Right cardiac atrium (tissue), 5 donors: ENCODE data around the gene TSSC4. TPM values are rescaled to one million over a fixed set of nuclear protein-coding genes. Genes with fewer than 3 reads are reported as not detected.
A peak's percentile ranks its signal among the peaks of the same experiment; 100 is the strongest.

Source experiments
- ATAC-seq, 2 donors: fragments of 200-7000 bp; cut with Tn5 transposase; one replicate each; pipeline versions ENCODE4 v1.8.0 to v1.9.1; 2020; ENCODE audit warnings: moderate library complexity in 2 of 2, mild to moderate bottlenecking in 1 of 2
- DNase-seq, 3 donors: peaks; one replicate each; pipeline ENCODE4 v3.0.0-alpha.2; 2020
- H3K27ac ChIP-seq: one replicate; pipeline ENCODE4 v1.5.1; 2013; ENCODE audit warnings: mild to moderate bottlenecking, low read length, control low read depth, moderate library complexity
- H3K27me3 ChIP-seq: one replicate; pipeline ENCODE4 v1.6.1; 2013; ENCODE audit not compliant: control insufficient read depth, insufficient read depth
- H3K4me1 ChIP-seq: one replicate; pipeline ENCODE4 v1.6.1; 2013; ENCODE audit warnings: low read length; ENCODE audit not compliant: control insufficient read depth, insufficient read depth
- H3K4me3 ChIP-seq: one replicate; pipeline ENCODE4 v1.5.1; 2013; ENCODE audit warnings: low read length, control low read depth
- H3K9me3 ChIP-seq: one replicate; pipeline ENCODE4 v1.6.1; 2013; ENCODE audit warnings: low read length; ENCODE audit not compliant: control insufficient read depth
- WGBS: extraction: QIAGEN DNeasy Blood & Tissue Kit; methylation state at CpG from one replicate; pipeline ENCODE4 v1.1.7; 2013; 5-methylcytosine and 5-hydroxymethylcytosine counted together
- intact Hi-C, 4 donors: fragments of 100-400 bp; cut with DNase I; formaldehyde crosslinking; loops; one replicate each; pipeline versions ENCODE4 v1.11.0 to v1.14.0; 2022 to 2023
- polyA plus RNA-seq: library from polyadenylated mRNA; stranded (reverse); fragments of 200-250 nt; gene quantifications from one replicate; pipeline ENCODE4 v1.2.3, GENCODE V29; 2013
- total RNA-seq, 4 donors: library from RNA; stranded (reverse); fragmentation: NEBNext Ultra II Directional; extraction: Animal tissue kit (Norgen Biotek cat#: 25700); gene quantifications; one replicate each; pipeline ENCODE4 v1.2.1, GENCODE V29; 2021
- donor health status: healthy with polysubstance abuse.
- donor health status: DM: no; HTN: yes; CAD: no.
- donor health status: DM: no; HTN: no; CAD: no.
- donor health status: DM: no; HTN: yes; CAD: no; lungs with severe emphysema.
- donor health status: DM: yes; HTN: yes; CAD: no.

Gene TSSC4
- total and polyA plus RNA-seq, 5 donors = 30.5 to 50.4 (median 35.4) TPM

DNA sequence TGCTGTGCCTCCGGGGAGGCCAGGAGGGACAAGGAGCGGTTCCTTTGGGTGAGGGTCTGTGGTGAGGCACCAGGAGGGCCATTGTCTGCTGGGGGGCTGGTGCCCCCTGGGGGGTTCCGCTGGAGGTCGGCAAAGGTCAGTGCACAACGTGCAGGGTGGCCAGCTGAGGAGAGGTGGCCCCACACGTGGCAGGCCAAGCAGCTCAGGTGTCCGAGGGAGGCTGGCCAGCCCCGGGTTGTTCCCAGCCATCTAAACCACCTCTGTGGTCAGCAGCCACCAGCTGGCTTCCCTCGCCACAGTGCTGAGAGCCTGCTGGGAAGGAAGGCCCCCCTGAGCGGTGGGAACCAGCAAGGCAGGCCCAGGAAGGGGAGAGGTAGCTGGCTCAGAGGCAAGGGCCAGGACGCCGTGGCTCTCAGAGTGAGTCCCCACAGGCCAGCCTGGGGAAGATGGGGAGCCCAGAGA, 4.2 kb downstream of the TSSC4 start:
- Histone ChIP-seq H3K4me1 (peaks cover 8% of the 10 kb centered on the region), H3K27ac (no peak overlapping the region), H3K4me3 (no peak overlapping the region), H3K27me3 (no peaks in the 10 kb centered on the region), H3K9me3 (no peaks in the 10 kb centered on the region)
- intact Hi-C loops = loop anchor here in 1 of 4 donors (5.0 kb wide), 1 partner anchor 92 kb away; no protein-coding TSS in a partner anchor
- ATAC-seq = no peak
- DNase-seq = no peak
- 63% methylated on average over 12 of the region's 12 CpGs for WGBS

- peaks cover 6% of the 10 kb centered on the region for H3K4me1 ChIP-seq
- DNase-seq (no peak), ATAC-seq (no peak)
- H3K9me3 ChIP-seq = no peaks in the 10 kb centered on the region
- intact Hi-C loops = no loop called here
- WGBS = 90% methylated on average over 14 of the region's 14 CpGs
- no peak overlapping the region for H3K27ac ChIP-seq
- H3K4me3 ChIP-seq = no peak overlapping the region
- no peaks in the 10 kb centered on the region for H3K27me3 ChIP-seq
These were observed 5.9 kb downstream of the TSSC4 start for GRCh38 chr11:2406451-2406850.

- H3K4me1 ChIP-seq = peaks cover 1% of the 10 kb centered on the region
- DNase-seq (no peak), ATAC-seq (no peak)
- no peaks in the 10 kb centered on the region for H3K9me3 ChIP-seq
- H3K27ac ChIP-seq = no peak overlapping the region
- H3K4me3 ChIP-seq = no peak overlapping the region
- H3K27me3 ChIP-seq = no peaks in the 10 kb centered on the region
- 90% methylated on average over 24 of the region's 24 CpGs for WGBS
- intact Hi-C loops = no loop called here
These were observed 6.4 kb downstream of the TSSC4 start for GRCh38 chr11:2406878-2407410.

DNA sequence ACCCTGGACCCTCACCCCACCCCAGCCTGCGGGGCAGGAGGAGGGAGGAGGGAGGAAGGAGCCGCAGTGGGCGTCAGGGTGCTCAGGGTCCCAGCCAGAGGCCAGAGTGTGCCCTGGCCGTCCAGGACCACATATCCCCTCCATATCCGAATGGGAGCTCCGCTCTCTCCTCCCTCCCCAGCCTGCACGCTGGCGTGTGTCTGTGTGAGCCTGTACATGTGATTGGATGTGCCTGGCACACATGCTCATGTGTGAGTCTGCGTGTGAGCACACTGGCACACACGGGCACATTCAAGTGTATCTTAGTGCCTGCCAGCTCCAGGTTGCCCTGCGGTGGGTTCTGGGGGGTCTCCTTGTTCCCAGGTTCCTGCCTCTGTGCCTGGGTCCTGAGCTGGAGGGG, 8.1 kb downstream of the TSSC4 start:
- no peaks in the 10 kb centered on the region for H3K27me3 ChIP-seq
- H3K4me1 ChIP-seq = no peaks in the 10 kb centered on the region
- no peak for ATAC-seq
- intact Hi-C loops = no loop called here
- DNase-seq = no peak
- H3K4me3 ChIP-seq = no peak overlapping the region
- H3K9me3 ChIP-seq = no peaks in the 10 kb centered on the region
- no peak overlapping the region for H3K27ac ChIP-seq
- 80% methylated on average over 11 of the region's 11 CpGs for WGBS

GRCh38 chr11:2409126-2409525, 8.6 kb downstream of the TSSC4 start:
- no peak overlapping the region for H3K4me3 ChIP-seq
- ATAC-seq (no peak), DNase-seq (no peak)
- no peak overlapping the region for H3K27ac ChIP-seq
- H3K4me1 ChIP-seq = no peaks in the 10 kb centered on the region
- no peaks in the 10 kb centered on the region for H3K9me3 ChIP-seq
- no peaks in the 10 kb centered on the region for H3K27me3 ChIP-seq
- intact Hi-C loops = no loop called here
- WGBS = 55% methylated on average over 16 of the region's 16 CpGs

DNA sequence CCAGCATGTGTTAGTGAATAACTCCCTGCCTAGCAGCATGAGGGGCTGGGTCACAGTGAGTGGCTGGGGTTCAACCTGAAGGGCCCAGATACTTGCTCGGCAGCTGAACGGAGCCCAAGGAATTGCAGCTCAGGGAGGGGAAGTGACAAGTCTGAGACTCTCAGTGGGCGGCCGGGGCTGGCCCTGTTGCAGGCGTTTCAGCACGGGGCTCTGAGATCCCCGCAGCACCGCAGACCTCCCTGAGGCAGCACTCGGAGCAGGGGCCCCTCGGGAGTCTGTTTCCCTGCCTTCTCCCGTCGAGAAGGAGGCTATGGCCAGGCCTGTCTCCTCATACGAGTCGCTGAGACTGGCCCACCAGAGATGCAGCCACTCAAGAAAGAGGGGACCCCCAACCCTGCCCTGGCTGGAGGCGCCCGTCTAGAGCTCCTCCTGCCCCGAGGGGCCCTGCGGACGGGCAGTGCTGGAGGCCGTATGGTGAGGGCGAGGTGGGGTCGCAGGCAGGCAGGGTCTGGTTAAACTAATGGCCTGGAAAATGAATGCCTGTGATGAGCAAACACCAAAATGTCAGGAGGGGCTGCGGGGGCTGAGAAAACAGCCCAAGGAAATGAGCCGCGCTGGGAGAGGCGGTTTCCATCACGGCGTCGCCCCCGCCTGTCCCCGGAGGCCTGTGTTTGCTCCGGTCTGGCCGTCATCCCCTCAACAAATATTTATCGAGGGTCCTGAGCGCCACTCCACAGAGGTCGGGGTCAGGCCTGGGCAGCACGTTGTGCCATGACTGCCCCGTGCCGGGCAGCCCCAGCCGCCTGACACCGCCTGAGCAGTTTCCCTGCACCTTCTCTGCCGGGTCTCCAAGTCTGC, 9.3 kb downstream of the TSSC4 start:
- ATAC-seq (no peak), DNase-seq (no peak)
- Histone ChIP-seq H3K4me3 (no peak overlapping the region), H3K27me3 (no peaks in the 10 kb centered on the region), H3K4me1 (no peaks in the 10 kb centered on the region), H3K27ac (no peak overlapping the region), H3K9me3 (no peaks in the 10 kb centered on the region)
- WGBS = 48% methylated on average over 42 of the region's 42 CpGs
- intact Hi-C loops = no loop called here

DNA sequence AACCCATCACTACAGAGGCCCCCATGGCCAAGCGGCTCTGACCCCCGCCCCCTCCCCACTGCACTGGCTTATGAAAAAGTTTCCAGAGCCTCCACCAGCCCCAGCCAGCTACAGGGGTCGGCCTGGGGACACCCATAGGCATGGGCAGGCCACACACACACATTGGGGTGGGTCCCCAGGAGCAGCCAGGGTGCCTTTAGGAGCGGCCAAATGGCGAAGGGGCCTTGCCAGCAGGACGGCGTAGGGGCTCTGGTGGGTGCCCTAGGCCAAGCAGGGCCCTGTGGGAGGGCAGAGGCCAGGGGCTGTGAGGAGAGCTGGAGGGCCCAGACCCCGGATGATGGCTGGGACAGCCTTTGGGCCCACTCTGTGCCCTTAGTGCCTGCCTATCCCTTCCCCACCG, 10.1 kb downstream of the TSSC4 start:
- no peaks in the 10 kb centered on the region for H3K27me3 ChIP-seq
- intact Hi-C loops = no loop called here
- ATAC-seq = no peak
- DNase-seq = peak in 1 of 3 donors; percentile 20
- 87% methylated on average over 9 of the region's 9 CpGs for WGBS
- no peaks in the 10 kb centered on the region for H3K4me1 ChIP-seq
- H3K9me3 ChIP-seq = no peaks in the 10 kb centered on the region
- H3K27ac ChIP-seq = no peak overlapping the region
- H3K4me3 ChIP-seq = no peak overlapping the region

DNA sequence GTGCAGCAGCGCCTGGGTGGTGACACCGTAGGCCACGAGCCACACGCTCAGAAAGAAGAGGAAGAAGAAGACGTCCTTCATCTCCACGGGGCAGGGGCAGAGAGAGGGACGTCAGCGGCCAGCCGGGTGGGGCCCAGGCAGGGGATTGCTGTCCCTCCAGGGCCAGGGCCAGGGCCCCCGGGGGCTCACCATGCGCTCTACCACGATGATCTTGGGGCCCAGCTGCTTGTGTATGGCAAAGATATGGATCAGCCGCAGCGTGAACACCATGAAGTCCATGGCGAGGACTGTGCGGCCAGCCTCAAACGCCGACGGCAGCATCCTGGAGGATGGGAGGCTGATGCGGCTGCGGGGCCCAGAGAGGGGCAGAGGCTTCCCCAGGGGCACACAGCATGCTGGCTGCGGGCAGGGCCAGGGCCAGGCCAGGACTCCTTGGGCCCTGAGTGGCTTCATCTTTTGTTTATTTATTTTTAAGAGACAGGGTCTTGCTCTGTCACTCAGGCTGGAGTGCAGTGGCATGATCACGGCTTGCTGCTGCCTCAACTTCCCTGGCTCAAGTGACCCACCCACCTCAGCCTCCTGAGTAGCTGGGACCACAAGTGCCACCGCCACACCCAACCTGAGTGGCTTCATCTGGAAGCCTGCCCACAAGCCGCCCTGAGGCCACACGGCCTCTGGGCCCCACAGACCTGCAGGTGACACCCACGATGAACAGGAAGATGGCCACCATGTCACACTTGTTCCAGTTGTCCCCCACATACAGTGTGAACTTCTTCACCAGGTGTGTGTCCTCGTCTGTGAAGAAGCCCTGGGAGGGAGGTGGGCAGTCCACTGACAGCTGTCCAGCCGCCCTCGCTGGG, 11.1 kb downstream of the TSSC4 start:
- H3K4me1 ChIP-seq = no peaks in the 10 kb centered on the region
- intact Hi-C loops = no loop called here
- H3K27ac ChIP-seq = no peak overlapping the region
- H3K9me3 ChIP-seq = no peaks in the 10 kb centered on the region
- ATAC-seq = no peak
- H3K4me3 ChIP-seq = no peak overlapping the region
- DNase-seq = peak in 1 of 3 donors; percentile 43
- H3K27me3 ChIP-seq = no peaks in the 10 kb centered on the region
- WGBS = 79% methylated on average over 30 of the region's 30 CpGs

DNA sequence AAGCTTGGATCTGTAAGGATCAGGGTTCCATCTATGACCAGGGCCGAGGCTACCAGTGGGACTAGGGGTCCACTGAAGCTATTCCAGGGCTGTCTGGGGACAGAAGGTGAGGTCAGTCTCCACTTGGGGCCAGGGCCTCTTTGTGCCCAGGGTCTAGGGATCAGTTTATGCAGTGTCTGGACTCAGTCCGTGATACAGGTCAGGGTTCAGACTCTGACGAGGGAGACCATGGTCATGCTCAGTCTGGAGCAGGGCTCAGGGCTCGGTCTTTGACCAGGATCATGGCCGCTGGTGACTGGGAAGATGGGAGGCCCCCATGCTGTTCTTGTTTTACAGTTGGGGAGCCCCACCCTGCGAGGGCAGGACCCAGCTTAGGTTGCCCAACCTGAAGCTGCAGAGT, 11.8 kb downstream of the TSSC4 start:
- intact Hi-C loops = no loop called here
- no peaks in the 10 kb centered on the region for H3K9me3 ChIP-seq
- H3K4me1 ChIP-seq = no peaks in the 10 kb centered on the region
- 85% methylated on average over 6 of the region's 6 CpGs for WGBS
- no peak overlapping the region for H3K27ac ChIP-seq
- H3K27me3 ChIP-seq = no peaks in the 10 kb centered on the region
- DNase-seq (no peak), ATAC-seq (no peak)
- no peak overlapping the region for H3K4me3 ChIP-seq

DNA sequence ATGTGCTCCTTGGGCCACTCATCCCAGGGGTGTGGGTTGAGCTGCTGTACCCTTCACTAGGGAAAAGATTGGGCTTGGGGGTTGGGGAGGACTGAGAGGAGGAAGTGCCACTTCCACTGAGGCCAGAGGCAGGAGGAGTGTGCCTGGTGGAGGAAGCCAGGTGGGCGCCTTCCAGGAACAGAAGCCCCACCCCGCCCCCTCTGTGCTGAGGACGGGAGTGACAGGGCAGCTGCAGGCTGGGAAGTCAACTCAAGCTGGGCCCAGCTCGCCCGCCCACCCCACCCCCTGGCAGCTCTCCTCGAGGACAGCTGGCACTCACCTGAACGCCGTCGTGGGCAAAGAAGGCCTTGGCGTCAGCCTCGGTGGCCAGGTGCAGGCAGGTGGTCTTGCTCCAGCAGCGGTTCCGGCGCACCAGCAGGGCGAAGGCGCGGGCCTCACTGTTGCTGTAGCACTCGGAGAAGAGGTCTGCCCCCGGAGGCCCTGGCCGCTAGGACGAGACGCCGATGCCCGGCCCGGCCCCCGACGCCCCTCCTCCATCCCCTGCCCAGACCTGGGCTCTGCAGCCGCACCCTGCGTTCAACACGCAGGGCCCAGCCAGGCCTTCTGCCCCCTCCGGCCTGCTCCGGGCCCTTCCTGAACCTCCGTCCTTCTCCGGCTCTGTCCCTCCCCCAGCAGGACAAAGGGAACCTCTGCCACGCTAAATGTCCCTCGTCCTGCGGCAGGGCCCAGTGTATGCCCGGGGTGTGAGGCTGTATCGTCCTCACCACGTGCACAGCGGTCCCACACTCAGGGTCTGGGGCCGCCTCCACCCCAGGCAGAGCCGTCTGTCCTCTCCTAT, 13.4 kb downstream of the TSSC4 start:
- Histone ChIP-seq H3K9me3 (no peaks in the 10 kb centered on the region), H3K4me3 (no peak overlapping the region), H3K27me3 (no peaks in the 10 kb centered on the region), H3K4me1 (no peaks in the 10 kb centered on the region), H3K27ac (no peak overlapping the region)
- intact Hi-C loops = no loop called here
- 87% methylated on average over 43 of the region's 43 CpGs for WGBS
- ATAC-seq (no peak), DNase-seq (peak in 2 of 3 donors; percentile 46 to 59)
